Skeletal muscle satellite cell (primary cell): Measurements from ENCODE around the gene RUVBL2.
"Not testable (repeated sequence)": the region's sequence is repeated elsewhere in the genome, so short reads cannot be mapped to it uniquely, and the experiment has no call there.

Source experiments
- H3K27me3 ChIP-seq: 2 replicates; pipeline ENCODE4 v1.7.0; 2013; ENCODE audit warnings: low read length; ENCODE audit not compliant: control insufficient read depth, insufficient read depth
- H3K36me3 ChIP-seq: 2 replicates; pipeline ENCODE4 v1.7.0; 2013; ENCODE audit warnings: mild to moderate bottlenecking, control low read depth, low read length; ENCODE audit not compliant: insufficient read depth
- H3K4me1 ChIP-seq: 2 replicates; pipeline ENCODE4 v1.7.0; 2013; ENCODE audit warnings: low read length; ENCODE audit not compliant: control insufficient read depth, insufficient read depth
- H3K4me2 ChIP-seq: 2 replicates; pipeline ENCODE4 v1.7.0; 2013; ENCODE audit warnings: mild to moderate bottlenecking, low read length
- H3K4me3 ChIP-seq: 2 replicates; pipeline ENCODE4 v1.7.0; 2013; ENCODE audit warnings: low read length
- H3K9ac ChIP-seq: 2 replicates; pipeline ENCODE4 v1.7.0; 2013; ENCODE audit warnings: mild to moderate bottlenecking, low read depth, low read length, moderate library complexity
- H3K9me3 ChIP-seq: replicated peaks from 2 replicates; pipeline ENCODE4 v1.7.0; 2013; ENCODE audit warnings: mild to moderate bottlenecking, control low read depth, low read length

The RUVBL2 gene

GRCh38 chr19:49014123-49014869 is 20.6 kb downstream of the RUVBL2 start:
- Histone ChIP-seq H3K4me2 (no peak overlapping the region), H3K4me1 (peaks cover 18% of the 10 kb centered on the region), H3K4me3 (no peak overlapping the region), H3K36me3 (peaks cover 57% of the 10 kb centered on the region), H3K27me3 (no peaks in the 10 kb centered on the region), H3K9ac (no peak overlapping the region), H3K9me3 (no peaks in the 10 kb centered on the region)

- peaks cover 52% of the 10 kb centered on the region for H3K36me3 ChIP-seq
- H3K4me2 ChIP-seq, result no peak overlapping the region
These were observed 21.2 kb downstream of the RUVBL2 start for GRCh38 chr19:49014870-49015255.

GRCh38 chr19:49016067-49016839 is 22.6 kb downstream of the RUVBL2 start:
- Histone ChIP-seq H3K27me3 (no peaks in the 10 kb centered on the region), H3K9ac (no peak overlapping the region), H3K4me3 (no peak overlapping the region), H3K36me3 (peaks cover 41% of the 10 kb centered on the region), H3K9me3 (no peaks in the 10 kb centered on the region), H3K4me2 (no peak overlapping the region), H3K4me1 (peaks cover 21% of the 10 kb centered on the region)

More at GRCh38 chr19:49014870-49015255, 21.2 kb downstream of the RUVBL2 start:
- Histone ChIP-seq H3K4me3 (no peak overlapping the region), H3K27me3 (no peaks in the 10 kb centered on the region), H3K9ac (no peak overlapping the region), H3K9me3 (no peaks in the 10 kb centered on the region), H3K4me1 (peaks cover 21% of the 10 kb centered on the region)

- H3K4me3 ChIP-seq, result peak within 1 kb of the TSS; percentile 68
- peak within 1 kb of the TSS; percentile 93 for H3K4me2 ChIP-seq
- H3K9ac ChIP-seq, result peak within 1 kb of the TSS; percentile 59
- H3K36me3 ChIP-seq, result peaks cover 34% of the 10 kb centered on the region
- no peaks in the 10 kb centered on the region for H3K27me3 ChIP-seq
- peaks cover 21% of the 10 kb centered on the region for H3K4me1 ChIP-seq
- no peaks in the 10 kb centered on the region for H3K9me3 ChIP-seq
These were observed 23.5 kb downstream of the RUVBL2 start, which contains the start of gene LHB for GRCh38 chr19:49017041-49017665. LHB (minus strand) TSS chr19:49017091; CDS start chr19:49017081, 10 bp downstream.

- peaks cover 21% of the 10 kb centered on the region for H3K4me1 ChIP-seq
- H3K4me3 ChIP-seq, result peak overlapping the region; percentile 68
- peaks cover 28% of the 10 kb centered on the region for H3K36me3 ChIP-seq
- H3K27me3 ChIP-seq, result no peaks in the 10 kb centered on the region
- H3K9me3 ChIP-seq, result no peaks in the 10 kb centered on the region
- H3K9ac ChIP-seq, result peak overlapping the region; percentile 59
- H3K4me2 ChIP-seq, result peak overlapping the region; percentile 93
These were observed 24.1 kb downstream of the RUVBL2 start for GRCh38 chr19:49017666-49018351.

GRCh38 chr19:49018388-49019241 is 24.9 kb downstream of the RUVBL2 start:
- H3K9ac ChIP-seq, result peak overlapping the region; percentile 59
- peak overlapping the region; percentile 93 for H3K4me2 ChIP-seq
- H3K4me1 ChIP-seq, result peaks cover 21% of the 10 kb centered on the region
- not testable (repeated sequence) for H3K9me3 ChIP-seq, H3K27me3 ChIP-seq
- peak overlapping the region; percentile 68 for H3K4me3 ChIP-seq
- H3K36me3 ChIP-seq, result peaks cover 23% of the 10 kb centered on the region

GRCh38 chr19:49019242-49019932 is 25.7 kb downstream of the RUVBL2 start:
- peak overlapping the region; percentile 93 for H3K4me2 ChIP-seq
- peak overlapping the region; percentile 59 for H3K9ac ChIP-seq
- H3K36me3 ChIP-seq, result peaks cover 16% of the 10 kb centered on the region
- no peaks in the 10 kb centered on the region for H3K27me3 ChIP-seq
- no peaks in the 10 kb centered on the region for H3K9me3 ChIP-seq
- H3K4me3 ChIP-seq, result peak overlapping the region; percentile 68
- H3K4me1 ChIP-seq, result peaks cover 21% of the 10 kb centered on the region

GRCh38 chr19:49020342-49020741 is 26.7 kb downstream of the RUVBL2 start:
- Histone ChIP-seq H3K9ac (no peak overlapping the region), H3K9me3 (no peaks in the 10 kb centered on the region), H3K4me2 (no peak overlapping the region), H3K36me3 (peaks cover 7% of the 10 kb centered on the region), H3K27me3 (no peaks in the 10 kb centered on the region), H3K4me1 (peaks cover 21% of the 10 kb centered on the region), H3K4me3 (no peak overlapping the region)

GRCh38 chr19:49020931-49021895 is 27.5 kb downstream of the RUVBL2 start:
- Histone ChIP-seq H3K9ac (no peak overlapping the region), H3K36me3 (no peaks in the 10 kb centered on the region), H3K4me1 (peaks cover 24% of the 10 kb centered on the region), H3K4me2 (no peak overlapping the region), H3K27me3 (no peaks in the 10 kb centered on the region), H3K9me3 (no peaks in the 10 kb centered on the region), H3K4me3 (no peak overlapping the region)
